Keratinocyte (primary cell): ENCODE measurements around the gene CLEC19A. TPM values are rescaled to one million over a fixed set of nuclear protein-coding genes. Genes with fewer than 3 reads are reported as not detected.

Experiments used
- DNase-seq: peaks from one replicate; pipeline ENCODE4 v3.0.0-alpha.2; 2011; ENCODE audit warnings: low read depth, missing footprints, low spot score
- FAIRE-seq: peaks from 2 replicates; lab custom pipeline; 2011; peaks lifted over from hg19 to GRCh38; lab: Jason Lieb, UNC
- H2AFZ ChIP-seq: 2 replicates; pipeline ENCODE4 v1.6.0; 2012; ENCODE audit warnings: low read length, control low read depth, inconsistent platforms; ENCODE audit not compliant: control insufficient read depth
- H3K27ac ChIP-seq: 2 replicates; pipeline ENCODE4 v1.5.1; 2011; ENCODE audit warnings: low read length; ENCODE audit not compliant: control insufficient read depth, insufficient read depth
- H3K27me3 ChIP-seq: 3 replicates; pipeline ENCODE4 v1.6.0; 2011; ENCODE audit warnings: low read length; ENCODE audit not compliant: control insufficient read depth, insufficient read depth; ENCODE audit errors: extremely low read depth
- H3K36me3 ChIP-seq, 2 experiments: 2 replicates in 1 of 2; 3 replicates in 1 of 2; pipeline ENCODE4 v1.5.1; 2011; ENCODE audit warnings: low read length in 2 of 2, mild to moderate bottlenecking in 1 of 2; ENCODE audit not compliant: control insufficient read depth in 2 of 2, insufficient read depth in 2 of 2; ENCODE audit errors: extremely low read depth in 1 of 2
- H3K4me1 ChIP-seq: 3 replicates; pipeline ENCODE4 v1.5.1; 2011; ENCODE audit warnings: low read length; ENCODE audit not compliant: control insufficient read depth, insufficient read depth; ENCODE audit errors: extremely low read depth
- H3K4me2 ChIP-seq: 3 replicates; pipeline ENCODE4 v1.6.0; 2011; ENCODE audit warnings: low read depth, low read length; ENCODE audit not compliant: control insufficient read depth, insufficient read depth; ENCODE audit errors: extremely low read depth
- H3K4me3 ChIP-seq, 3 experiments: fragments of 200-600 bp in 1 of 3; sonication (generic) in 1 of 3; 2 replicates in 2 of 3; 3 replicates in 1 of 3; pipeline ENCODE4 v1.5.1; 2011 to 2016; ENCODE audit warnings: low read length in 3 of 3, mild to moderate bottlenecking in 3 of 3, control low read depth in 2 of 3, inconsistent platforms in 1 of 3, low read depth in 1 of 3, mixed read lengths in 1 of 3, mixed run types in 1 of 3, moderate library complexity in 1 of 3; ENCODE audit not compliant: control insufficient read depth in 2 of 3, insufficient read depth in 2 of 3; ENCODE audit errors: extremely low read depth in 1 of 3
- H3K79me2 ChIP-seq: 2 replicates; pipeline ENCODE4 v1.6.0; 2012; ENCODE audit warnings: low read length; ENCODE audit not compliant: control insufficient read depth, insufficient read depth
- H3K9ac ChIP-seq: 3 replicates; pipeline ENCODE4 v1.6.0; 2011; ENCODE audit warnings: low read length; ENCODE audit not compliant: control insufficient read depth, insufficient read depth; ENCODE audit errors: extremely low read depth
- H3K9me1 ChIP-seq: 3 replicates; pipeline ENCODE4 v1.6.0; 2011; ENCODE audit warnings: low read length; ENCODE audit not compliant: control insufficient read depth, insufficient read depth; ENCODE audit errors: extremely low read depth
- H3K9me3 ChIP-seq: 2 replicates; pipeline ENCODE4 v1.5.1; 2012; ENCODE audit warnings: low read depth, low read length; ENCODE audit not compliant: control insufficient read depth
- H4K20me1 ChIP-seq: 3 replicates; pipeline ENCODE4 v1.6.0; 2011; ENCODE audit warnings: low read length; ENCODE audit not compliant: control insufficient read depth, insufficient read depth; ENCODE audit errors: extremely low read depth
- CTCF ChIP-seq, 3 experiments: IDR thresholded peaks in 1 of 3; conservative IDR thresholded peaks in 1 of 3; optimal IDR thresholded peaks in 1 of 3; 2 replicates in 2 of 3; 3 replicates in 1 of 3; pipeline versions ENCODE3 to v1.5.1; 2011; ENCODE audit warnings: low read length in 3 of 3, mild to moderate bottlenecking in 3 of 3, moderate library complexity in 2 of 3, control low read depth in 1 of 3, inconsistent platforms in 1 of 3; ENCODE audit not compliant: insufficient read depth in 2 of 3; ENCODE audit errors: extremely low read depth in 1 of 3
- EZH2 ChIP-seq: IDR thresholded peaks from one replicate; pipeline ENCODE4 v1.6.1; 2012; ENCODE audit warnings: inconsistent platforms, mild to moderate bottlenecking, low read length, moderate library complexity
- dilution Hi-C: fragments of 300-500 bp; cut with MboI; formaldehyde crosslinking; loops from one replicate; pipeline ENCODE4 v1.7.0; 2020; ENCODE audit warnings: low sequenced_read_pairs; ENCODE audit not compliant: extremely low pct_ligation_motif_present
- polyA plus RNA-seq, 5 experiments: library from polyadenylated mRNA; depleted of rRNA in 3 of 5; stranded (reverse) in 3 of 5; stranded (forward) in 1 of 5; unstranded in 1 of 5; fragments of >200 nt; gene quantifications; 1 replicate in 1 of 5; 2 replicates in 3 of 5; 3 replicates in 1 of 5; pipeline versions ENCODE4 v1.2.1 to v1.2.3, GENCODE V29; 2011 to 2012; ENCODE audit warnings: missing spikeins in 2 of 5, low read depth in 1 of 5, low replicate concordance in 1 of 5

CLEC19A gene
- polyA plus RNA-seq, 1 donor (not counting 4 experiments of a cell fraction or from before 2014, with no cell fraction given), result not detected

- FAIRE-seq, result no peak
- dilution Hi-C loops, result no loop called here
- no peak for DNase-seq
These were observed 40.1 kb upstream of the CLEC19A start for GRCh38 chr16:19245326-19245925.

GRCh38 chr16:19252904-19253303 lies 32.6 kb upstream of the CLEC19A start:
- H4K20me1 ChIP-seq, result no peaks in the 10 kb centered on the region
- H3K9me3 ChIP-seq, result no peaks in the 10 kb centered on the region
- dilution Hi-C loops, result no loop called here
- no peak overlapping the region for H3K4me2 ChIP-seq
- no peaks in the 10 kb centered on the region for H3K79me2 ChIP-seq
- H3K36me3 ChIP-seq, result no peaks in the 10 kb centered on the region
- no peaks in the 10 kb centered on the region for H3K4me1 ChIP-seq
- DNase-seq (no peak), FAIRE-seq (no peak)
- no peak overlapping the region for H3K9ac ChIP-seq
- no peak overlapping the region for H2AFZ ChIP-seq
- no peak overlapping the region for H3K27ac ChIP-seq
- no peaks in the 10 kb centered on the region for H3K9me1 ChIP-seq
- H3K27me3 ChIP-seq, result no peaks in the 10 kb centered on the region
- no peak overlapping the region for H3K4me3 ChIP-seq
- TF ChIP-seq EZH2, result no peak
- no peak for TF ChIP-seq CTCF (optimal IDR thresholded peaks at IDR 0.05 in 1 of 3, IDR thresholded peaks at IDR 0.05 in 1 of 3, conservative IDR thresholded peaks at IDR 0.05 in 1 of 3; ENCODE audit: extremely low read depth in 1 of 3, insufficient read depth in 2 of 3, low read length in 3 of 3)

More at GRCh38 chr16:19245326-19245925, 40.1 kb upstream of the CLEC19A start:
- TF ChIP-seq CTCF (optimal IDR thresholded peaks at IDR 0.05 in 1 of 3, IDR thresholded peaks at IDR 0.05 in 1 of 3, conservative IDR thresholded peaks at IDR 0.05 in 1 of 3; ENCODE audit: extremely low read depth in 1 of 3, insufficient read depth in 2 of 3, low read length in 3 of 3) (no peak), EZH2 (no peak)
- no peaks in the 10 kb centered on the region for H3K9me3 ChIP-seq
- H4K20me1 ChIP-seq, result no peaks in the 10 kb centered on the region
- no peaks in the 10 kb centered on the region for H3K27me3 ChIP-seq
- no peaks in the 10 kb centered on the region for H3K36me3 ChIP-seq
- H3K79me2 ChIP-seq, result no peaks in the 10 kb centered on the region
- no peak overlapping the region for H2AFZ ChIP-seq
- H3K4me2 ChIP-seq, result no peak overlapping the region
- no peak overlapping the region for H3K27ac ChIP-seq
- no peak overlapping the region for H3K4me3 ChIP-seq
- H3K9ac ChIP-seq, result no peak overlapping the region
- no peaks in the 10 kb centered on the region for H3K9me1 ChIP-seq
- no peaks in the 10 kb centered on the region for H3K4me1 ChIP-seq
